ENCODE results near the gene KRTAP10-8. TPM values are rescaled to one million over a fixed set of nuclear protein-coding genes. Genes with fewer than 3 reads are reported as not detected.

KRTAP10-8 gene
- total RNA-seq, 1 donor from 2014 or later: not detected

Other genes starting within 250 kb of the KRTAP10-8 start
- 1.9 and 2.1 TPM in 2 replicates for gene LRRC3, start 156.6 kb upstream of the KRTAP10-8 start, total RNA-seq
- gene KRTAP10-1, start 71.9 kb upstream of the KRTAP10-8 start, total RNA-seq: not detected in 2 replicates
- not detected in 2 replicates for gene KRTAP10-2, start 60.6 kb upstream of the KRTAP10-8 start, total RNA-seq
- gene KRTAP10-3, start 53.3 kb upstream of the KRTAP10-8 start, total RNA-seq: not detected in 2 replicates
- not detected in 2 replicates for gene KRTAP10-4, start 38.4 kb upstream of the KRTAP10-8 start, total RNA-seq
- gene KRTAP10-5, start 31.5 kb upstream of the KRTAP10-8 start, total RNA-seq: not detected in 2 replicates
- gene KRTAP10-6, start 19.6 kb upstream of the KRTAP10-8 start, total RNA-seq: not detected in 2 replicates
- not detected in 2 replicates for gene KRTAP10-7, start 11.5 kb upstream of the KRTAP10-8 start, total RNA-seq
- not detected in 2 replicates for gene KRTAP10-9, start 15.0 kb downstream of the KRTAP10-8 start, total RNA-seq
- not detected in 2 replicates for gene KRTAP10-10, start 25.3 kb downstream of the KRTAP10-8 start, total RNA-seq
- gene KRTAP10-11, start 34.3 kb downstream of the KRTAP10-8 start, total RNA-seq: not detected in 2 replicates
- gene KRTAP12-4, start 42.6 kb downstream of the KRTAP10-8 start, total RNA-seq: not detected in 2 replicates
- not detected in 2 replicates for gene KRTAP12-3, start 45.9 kb downstream of the KRTAP10-8 start, total RNA-seq
- gene KRTAP12-2, start 54.8 kb downstream of the KRTAP10-8 start, total RNA-seq: not detected in 2 replicates
- gene KRTAP12-1, start 70.1 kb downstream of the KRTAP10-8 start, total RNA-seq: not detected in 2 replicates
- gene KRTAP10-12, start 85.1 kb downstream of the KRTAP10-8 start, total RNA-seq: not detected in 2 replicates
- gene TSPEAR, start 99.5 kb downstream of the KRTAP10-8 start, total RNA-seq: 0.47 and 1.0 TPM in 2 replicates
- 74.1 and 85.3 TPM in 2 replicates for gene UBE2G2, start 189.7 kb downstream of the KRTAP10-8 start, total RNA-seq
- 75.2 and 107 TPM in 2 replicates for gene SUMO3, start 206.0 kb downstream of the KRTAP10-8 start, total RNA-seq

Measured in dermis blood vessel endothelial cell (primary cell).